HG02678 (cell line): ENCODE results near the gene TSPAN13.

Source experiments
- ATAC-seq: cut with Tn5 transposase; IDR thresholded peaks from one replicate; pipeline ENCODE4 v1.9.1; 2021; ENCODE audit warnings: mild to moderate bottlenecking, moderate library complexity; ENCODE audit not compliant: unreplicated experiment

The TSPAN13 gene

DNA sequence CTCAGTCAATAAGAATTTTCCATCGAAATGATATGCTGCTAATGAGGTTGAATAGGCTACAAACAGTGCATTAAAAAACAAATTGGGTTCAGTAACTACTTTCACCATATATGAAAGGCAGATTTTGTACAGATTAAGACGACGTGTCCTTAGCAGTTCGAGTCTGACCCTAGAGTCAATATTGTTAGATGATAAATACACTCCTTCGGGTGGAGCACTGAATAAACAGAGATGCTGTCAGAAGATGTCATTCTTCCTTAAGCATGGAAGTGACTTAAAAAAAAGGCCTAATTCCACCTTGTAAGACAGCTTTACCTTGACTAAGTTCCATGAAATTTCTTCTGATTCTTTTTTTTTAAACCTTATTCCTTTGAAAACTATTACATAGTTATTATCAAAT lies 57.0 kb downstream of the TSPAN13 start:
- ATAC-seq = no peak

GRCh38 chr7:16811551-16811950 lies 58.0 kb downstream of the TSPAN13 start:
- ATAC-seq = no peak

DNA sequence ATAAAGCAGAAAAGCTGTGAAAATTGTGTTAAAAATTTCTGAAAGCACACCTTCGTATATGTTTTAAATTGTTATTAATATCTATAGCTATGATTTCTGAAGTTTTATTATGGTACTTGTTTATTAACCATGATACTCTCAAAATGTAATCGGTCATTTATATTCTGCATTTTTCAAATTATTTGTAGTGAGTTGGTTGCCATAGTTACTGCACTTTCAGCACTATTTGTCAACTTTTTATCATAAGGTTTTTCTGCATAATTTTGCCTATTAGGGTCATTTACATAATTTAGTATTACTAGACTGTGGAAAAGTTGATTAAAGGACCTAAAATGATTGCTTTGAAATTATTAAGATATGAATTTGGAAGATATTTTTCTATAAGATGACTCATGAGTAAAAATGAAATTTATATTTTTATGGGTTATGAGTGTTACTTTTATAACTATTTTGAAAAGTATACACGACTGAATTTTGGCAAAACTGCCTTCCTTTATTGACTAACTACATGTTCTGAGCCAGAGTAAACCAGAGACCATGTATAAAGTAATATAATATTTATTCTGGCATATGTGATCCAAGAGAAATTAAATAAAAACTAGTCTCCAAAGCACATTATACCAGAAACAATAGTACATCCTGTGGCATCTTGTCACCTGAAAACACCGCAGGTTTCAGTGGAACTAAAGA lies 59.1 kb downstream of the TSPAN13 start:
- no peak for ATAC-seq

- no peak for ATAC-seq
Observed at GRCh38 chr7:16813232-16813616, 59.7 kb downstream of the TSPAN13 start.

DNA sequence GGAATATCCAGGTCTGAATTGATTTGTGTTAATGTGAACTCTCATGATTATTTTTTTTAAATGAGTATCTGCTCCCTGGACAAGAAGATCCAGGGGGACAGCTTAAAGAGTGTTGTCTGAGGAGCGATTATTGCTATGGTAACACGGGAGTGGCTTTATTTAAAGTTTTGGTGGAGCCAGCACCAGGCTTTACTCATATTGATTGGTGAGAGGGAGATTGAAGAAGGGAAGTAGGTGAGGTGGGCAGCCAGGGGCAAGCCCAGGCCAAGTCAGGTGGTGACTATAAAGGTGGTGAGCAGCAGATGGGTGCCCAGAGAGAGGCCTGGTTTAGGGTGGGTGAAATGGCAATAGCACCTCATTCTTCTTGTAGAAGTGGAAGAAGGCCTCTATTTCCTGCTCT lies 61.4 kb downstream of the TSPAN13 start:
- ATAC-seq = no peak

DNA sequence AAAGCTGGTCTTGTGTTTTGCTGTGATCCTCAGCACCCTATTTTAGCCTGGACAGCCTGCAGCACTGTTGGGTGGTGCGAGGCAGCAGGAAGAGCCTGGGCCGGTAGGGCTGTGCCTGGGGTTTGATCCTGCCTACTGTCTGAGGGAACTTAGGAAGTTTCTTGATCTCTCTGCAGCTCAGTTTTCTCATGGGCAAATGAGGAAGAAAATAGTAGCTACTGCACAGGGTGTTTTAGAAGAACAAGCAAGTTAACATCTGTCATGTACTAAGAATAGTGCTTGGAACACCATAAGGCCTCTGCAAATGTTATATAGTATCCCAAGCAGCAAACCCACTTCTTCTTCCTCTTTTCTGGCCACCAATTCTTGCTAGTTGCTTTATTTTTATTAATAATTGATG lies 63.3 kb downstream of the TSPAN13 start:
- no peak for ATAC-seq

- no peak for ATAC-seq
Observed at GRCh38 chr7:16817536-16817935, 64.0 kb downstream of the TSPAN13 start.

DNA sequence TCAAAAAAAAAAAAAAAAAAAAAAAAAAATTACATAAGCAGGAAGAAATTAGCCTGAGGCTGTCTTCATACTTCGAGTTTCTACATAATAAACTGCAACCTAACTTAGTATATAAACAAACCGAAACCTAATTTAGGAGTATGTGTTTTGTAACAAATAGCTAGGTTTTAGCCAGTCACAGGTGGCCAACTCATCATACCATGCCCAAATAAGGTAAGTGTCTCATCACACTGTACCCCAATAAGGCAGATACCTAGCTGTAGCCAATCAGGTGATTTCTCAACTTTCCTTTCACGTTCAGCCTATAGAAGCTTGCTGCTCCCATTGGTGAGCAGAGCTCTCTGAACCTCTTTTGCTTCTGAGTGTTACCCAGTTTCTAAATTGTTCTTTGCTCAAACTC lies 65.2 kb downstream of the TSPAN13 start:
- no peak for ATAC-seq

GRCh38 chr7:16822029-16822428 lies 68.5 kb downstream of the TSPAN13 start:
- no peak for ATAC-seq

DNA sequence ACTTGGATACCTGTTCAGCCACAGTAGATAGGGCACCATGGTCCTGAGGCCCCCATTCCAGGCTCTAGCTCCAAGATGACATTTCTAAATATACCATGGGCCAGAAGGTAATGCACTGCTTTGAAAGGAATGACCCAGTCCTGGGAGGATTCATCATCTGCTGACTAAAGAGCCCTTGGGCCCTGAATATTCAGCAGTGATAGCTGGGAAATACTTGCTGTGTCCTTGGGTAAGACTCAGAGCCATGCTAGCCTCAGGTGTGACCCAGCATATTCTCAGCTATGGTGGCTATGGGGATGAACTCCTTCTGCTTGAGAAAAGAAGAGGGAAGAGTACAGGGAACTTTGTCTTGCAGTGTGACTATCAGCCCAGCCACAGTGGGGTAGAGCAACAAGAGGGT lies 72.5 kb downstream of the TSPAN13 start:
- ATAC-seq = no peak

DNA sequence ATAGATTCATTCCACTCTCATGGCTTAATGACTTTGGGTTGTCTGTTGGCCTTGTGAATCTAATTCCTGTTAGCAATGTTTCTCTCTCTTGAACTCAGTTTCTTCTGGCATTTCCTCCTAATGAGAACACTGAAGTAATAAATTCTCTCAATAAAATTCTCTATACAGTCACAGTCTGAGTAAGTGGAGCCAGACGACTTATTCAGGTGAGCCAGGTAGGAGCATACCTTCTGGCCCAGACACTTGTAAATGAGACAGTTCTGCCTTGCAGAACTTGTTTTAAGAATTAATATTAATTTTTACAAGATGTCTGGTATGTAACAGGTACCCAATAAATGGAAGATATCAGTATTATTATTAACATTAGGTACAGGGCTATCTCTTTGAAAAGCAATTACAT lies 79.8 kb downstream of the TSPAN13 start:
- no peak for ATAC-seq
